Measurements from ENCODE around the gene NOCT. TPM values are rescaled to one million over a fixed set of nuclear protein-coding genes. Genes with fewer than 3 reads are reported as not detected.

The NOCT gene
- total and polyA plus RNA-seq, 2 donors (not counting 3 experiments of a cell fraction or from before 2014, with no cell fraction given): 7.6 to 20.1 TPM

- Histone ChIP-seq H3K27ac (ENCODE audit: insufficient read depth, low read depth, low read length) (no peak overlapping the region), H3K4me3 (replicated peaks in 1 of 3; ENCODE audit: insufficient read depth in 1 of 3, low read depth in 1 of 3, low read length in 3 of 3) (peak overlapping the region in 1 of 3 experiments; percentile 2), H2AFZ (ENCODE audit: low read depth, low read length) (no peak overlapping the region), H3K9ac (replicated peaks; ENCODE audit: extremely low read depth, insufficient read depth, low read length) (no peak overlapping the region), H3K4me2 (ENCODE audit: insufficient read depth, low read length) (peak overlapping the region; percentile 67), H3K79me2 (ENCODE audit: control insufficient read depth, insufficient read depth, low read length) (peaks cover 70% of the 10 kb centered on the region), H3K9me1 (replicated peaks; ENCODE audit: control insufficient read depth, extremely low read depth, insufficient read depth, low read length) (no peaks in the 10 kb centered on the region), H3K9me3 (replicated peaks; ENCODE audit: control insufficient read depth, insufficient read depth, low read length) (no peaks in the 10 kb centered on the region), H4K20me1 (replicated peaks; ENCODE audit: control insufficient read depth, extremely low read depth, insufficient read depth, low read length) (peaks cover 4% of the 10 kb centered on the region), H3K36me3 (ENCODE audit: control insufficient read depth in 2 of 2, extremely low read depth in 1 of 2, insufficient read depth in 2 of 2, low read length in 2 of 2) (no peaks in the 10 kb centered on the region), H3K27me3 (ENCODE audit: control insufficient read depth in 2 of 2, insufficient read depth in 2 of 2, low read length in 2 of 2) (no peaks in the 10 kb centered on the region), H3K4me1 (ENCODE audit: control insufficient read depth, extremely low read depth, insufficient read depth, low read length) (peaks cover 35% of the 10 kb centered on the region)
- ChIA-PET POLR2A (no interaction called here), CTCF (interaction anchor here (10.0 kb wide), 1 partner anchor 11 kb away, joined by 124 read pairs; no protein-coding TSS in a partner anchor)
- intact Hi-C loops (cut with micrococcal nuclease) (loop anchor here (10.0 kb wide), 2 partner anchors 903 to 1077 kb away; no protein-coding TSS in a partner anchor), dilution Hi-C loops (cut with MboI; ENCODE audit: extremely low pct_ligation_motif_present, low sequenced_read_pairs) (no loop called here)
- no peak for DNase-seq (ENCODE audit: low read depth, low spot score)
- TF ChIP-seq EZH2 (IDR thresholded peaks at IDR 0.05; ENCODE audit: borderline replicate concordance, low read depth, low read length, severe bottlenecking) (no peak), MYC (IDR thresholded peaks at IDR 0.05; ENCODE audit: low read depth, low read length) (no peak), CTCF (IDR thresholded peaks at IDR 0.05; ENCODE audit: extremely low read depth in 1 of 2, insufficient read depth in 1 of 2, low read depth in 1 of 2, low read length in 2 of 2) (no peak), POLR2AphosphoS5 (IDR thresholded peaks at IDR 0.05; ENCODE audit: insufficient read depth, low read depth, low read length) (no peak), JUN (IDR thresholded peaks at IDR 0.05; ENCODE audit: borderline replicate concordance, insufficient read depth, insufficient read length, low read depth) (no peak)
- no TSS peak for BruUV-seq (replicated peaks)
- no peak for FAIRE-seq
Observed at GRCh38 chr4:139017861-139018260, 2.3 kb downstream of the NOCT start.

Measured in endothelial cell of umbilical vein (primary cell).